Fibroblast of lung (primary cell): ENCODE results near the gene NCF4.
A peak's percentile ranks its signal among the peaks of the same experiment; 100 is the strongest.

Experiments
- CTCF ChIP-seq, 2 donors: IDR thresholded peaks in 1 of 2; conservative IDR thresholded peaks in 1 of 2; 1 replicate in 1 of 2; 2 replicates in 1 of 2; pipeline ENCODE4 v1.5.1; 2011 to 2012; ENCODE audit warnings: low read length in 2 of 2, control low read depth in 1 of 2, inconsistent platforms in 1 of 2, low read depth in 1 of 2, mild to moderate bottlenecking in 1 of 2
- EZH2 ChIP-seq: IDR thresholded peaks from 2 replicates; pipeline ENCODE4 v1.5.1; 2012; ENCODE audit warnings: low read length, control low read depth, mild to moderate bottlenecking; ENCODE audit errors: missing control alignments

GRCh38 chr22:36816339-36816635, 44.5 kb upstream of the NCF4 start:
- TF ChIP-seq CTCF (conservative IDR thresholded peaks at IDR 0.05 in 1 of 2, IDR thresholded peaks at IDR 0.05 in 1 of 2; ENCODE audit: low read depth in 1 of 2, low read length in 2 of 2) = no peak
- peak; percentile 64 for TF ChIP-seq EZH2
